NCI-H345 treated with DMSO at 0.1 percent for 48 hours (cell line): Measurements from ENCODE around the gene EID3.
"Not testable (repeated sequence)": the region's sequence is repeated elsewhere in the genome, so short reads cannot be mapped to it uniquely, and the experiment has no call there.

Source experiments
- DNase-seq: peaks from one replicate; lab custom pipeline; 2025; ENCODE audit not compliant: unreplicated experiment; lab: John Stamatoyannopoulos, UW

EID3 gene

GRCh38 chr12:104310751-104311633 lies 7.5 kb downstream of the EID3 start:
- no peak for DNase-seq

- DNase-seq, result no peak
These were observed 8.7 kb downstream of the EID3 start for GRCh38 chr12:104312202-104312601.

DNA sequence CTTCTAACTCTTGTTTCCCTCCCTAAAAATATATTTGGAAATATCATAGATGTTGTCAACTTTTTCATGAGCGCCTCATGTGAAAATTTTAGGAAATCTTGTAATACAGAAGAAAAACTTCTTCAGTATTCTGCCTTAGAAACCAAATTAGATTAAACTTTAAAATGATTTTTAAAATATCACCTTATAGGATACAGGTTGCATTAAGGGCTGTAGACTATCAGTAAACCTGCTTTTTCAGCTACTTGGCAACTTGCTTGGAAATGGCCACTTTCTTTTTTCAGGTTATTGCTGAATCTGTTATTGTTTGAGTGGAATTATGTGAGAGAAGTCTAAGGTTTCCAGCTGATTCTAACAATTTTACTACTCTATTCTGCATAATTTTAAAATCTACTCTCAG lies 9.1 kb downstream of the EID3 start:
- no peak for DNase-seq

DNA sequence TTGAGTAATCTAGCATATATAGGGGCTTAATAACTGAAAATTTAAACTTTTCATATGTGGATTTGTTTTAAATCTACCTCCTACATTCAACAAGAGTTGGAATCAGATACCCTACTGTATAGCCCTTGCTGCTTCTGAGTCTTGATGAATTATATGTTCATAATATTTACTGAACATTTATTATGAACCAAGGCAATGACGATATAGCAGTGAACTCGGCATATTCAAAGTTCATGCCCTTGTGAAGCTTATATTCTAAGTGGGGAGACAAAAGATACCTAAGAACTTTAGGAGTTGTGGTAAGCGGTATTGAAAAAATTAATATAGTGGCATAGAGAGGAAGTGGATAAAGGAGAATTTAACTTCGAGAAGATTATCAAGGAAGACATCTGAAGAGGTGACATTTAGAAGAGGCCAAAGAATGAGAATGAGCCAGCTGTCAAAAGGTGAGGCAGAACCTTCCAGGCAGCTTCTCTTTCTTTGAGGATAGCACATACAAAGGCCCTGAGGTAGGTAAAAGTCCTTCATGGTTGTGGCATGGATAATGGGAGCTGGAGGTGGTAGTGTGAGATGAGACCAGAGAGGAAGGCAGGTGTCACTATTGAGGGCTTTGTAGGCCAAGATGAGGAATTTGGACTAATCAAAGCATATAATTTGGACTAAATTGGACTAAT lies 10.2 kb downstream of the EID3 start:
- no peak for DNase-seq

GRCh38 chr12:104314242-104314614 lies 10.7 kb downstream of the EID3 start:
- DNase-seq, result no peak

GRCh38 chr12:104315326-104316224 lies 12.0 kb downstream of the EID3 start:
- DNase-seq, result no peak

GRCh38 chr12:104316936-104317335 lies 13.4 kb downstream of the EID3 start:
- DNase-seq, result no peak

DNA sequence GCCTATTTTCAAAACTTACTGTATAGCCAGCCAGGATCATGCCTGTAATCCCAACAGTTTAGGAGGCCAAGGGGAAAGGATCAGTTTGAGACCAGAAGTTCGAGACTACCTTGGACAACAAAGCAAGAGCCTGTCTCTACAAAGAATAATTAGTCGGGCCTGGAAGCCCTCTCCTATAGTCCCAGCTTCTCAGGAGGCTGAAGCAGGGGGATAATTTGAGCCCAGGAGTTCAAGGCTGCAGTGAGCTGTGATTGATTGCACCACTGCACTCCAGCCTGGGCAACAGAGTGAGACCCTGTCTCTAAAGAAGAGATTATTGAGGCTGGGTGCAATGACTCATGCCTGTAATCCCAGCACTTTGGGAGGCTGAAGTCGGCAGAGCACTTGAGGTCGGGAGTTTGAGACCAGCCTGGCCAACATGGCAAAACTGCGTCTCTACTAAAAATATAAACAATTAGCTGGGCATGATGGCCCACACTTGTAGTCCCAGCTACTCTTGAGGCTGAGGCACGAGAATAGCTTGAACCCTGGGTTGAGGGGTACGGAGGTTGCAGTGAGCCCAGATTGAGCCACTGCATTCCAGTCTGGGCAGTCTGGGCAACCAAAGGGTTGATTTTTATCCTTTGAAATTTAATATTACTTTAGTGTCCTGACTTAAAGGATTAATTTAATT lies 14.1 kb downstream of the EID3 start:
- DNase-seq, result no peak

GRCh38 chr12:104319028-104319427 lies 15.5 kb downstream of the EID3 start:
- no peak for DNase-seq

DNA sequence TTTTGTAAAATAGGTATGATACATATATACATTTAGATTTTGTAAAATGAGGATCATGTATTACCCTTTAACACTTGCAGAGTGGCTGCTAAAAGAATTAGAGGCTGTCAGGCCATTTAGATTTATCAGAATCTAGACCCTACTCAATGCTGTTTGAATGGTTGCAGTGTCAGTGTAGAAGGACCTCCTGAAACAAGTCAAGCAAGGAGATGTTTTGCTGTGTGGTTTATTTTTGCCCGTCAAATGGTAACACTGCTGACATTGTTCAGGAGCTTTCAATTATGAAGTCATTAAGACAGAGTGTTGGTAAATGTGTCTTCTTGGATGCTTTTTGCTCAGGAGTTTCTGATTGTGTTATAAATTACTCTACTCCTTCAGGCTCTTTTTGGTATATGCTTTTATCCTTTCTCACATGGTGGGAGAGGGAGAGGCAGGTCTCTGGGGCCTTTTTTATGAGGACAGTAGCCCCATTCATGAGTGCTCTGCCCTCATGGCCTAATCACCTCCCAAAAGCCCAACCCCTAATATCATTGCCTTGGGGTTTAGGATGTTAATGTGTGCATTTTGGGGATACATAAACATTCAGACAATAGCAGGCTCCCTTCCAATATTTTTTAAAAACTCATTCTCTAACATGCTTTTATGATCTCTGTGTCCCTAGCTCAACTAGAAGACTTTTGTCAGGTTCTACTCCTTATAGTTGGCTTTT lies 16.5 kb downstream of the EID3 start:
- DNase-seq, result no peak

- DNase-seq, result no peak
These were observed 17.1 kb downstream of the EID3 start for GRCh38 chr12:104320627-104321024.

- no peak for DNase-seq
These were observed 18.4 kb downstream of the EID3 start for GRCh38 chr12:104321949-104322348.

DNA sequence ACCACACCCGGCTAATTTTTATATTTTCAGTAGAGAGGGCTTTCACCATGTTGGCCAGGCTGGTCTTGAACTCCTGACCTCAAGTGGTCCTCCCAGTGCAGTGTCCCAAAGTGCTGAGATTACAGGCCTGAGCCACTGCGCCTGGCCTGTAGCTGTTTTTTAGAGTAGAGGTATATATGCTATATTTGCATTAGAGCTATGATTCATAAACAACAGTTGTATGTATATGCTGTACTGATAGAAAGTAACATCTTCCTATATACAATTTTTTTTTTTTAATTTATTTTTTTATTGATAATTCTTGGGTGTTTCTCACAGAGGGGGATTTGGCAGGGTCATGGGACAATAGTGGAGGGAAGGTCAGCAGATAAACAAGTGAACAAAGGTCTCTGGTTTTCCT lies 19.0 kb downstream of the EID3 start:
- DNase-seq, result not testable (repeated sequence)

GRCh38 chr12:104323899-104324298 lies 20.4 kb downstream of the EID3 start:
- DNase-seq, result no peak

GRCh38 chr12:104328278-104328677 lies 24.7 kb downstream of the EID3 start:
- not testable (repeated sequence) for DNase-seq

GRCh38 chr12:104328790-104329189 lies 25.3 kb downstream of the EID3 start:
- DNase-seq, result no peak

DNA sequence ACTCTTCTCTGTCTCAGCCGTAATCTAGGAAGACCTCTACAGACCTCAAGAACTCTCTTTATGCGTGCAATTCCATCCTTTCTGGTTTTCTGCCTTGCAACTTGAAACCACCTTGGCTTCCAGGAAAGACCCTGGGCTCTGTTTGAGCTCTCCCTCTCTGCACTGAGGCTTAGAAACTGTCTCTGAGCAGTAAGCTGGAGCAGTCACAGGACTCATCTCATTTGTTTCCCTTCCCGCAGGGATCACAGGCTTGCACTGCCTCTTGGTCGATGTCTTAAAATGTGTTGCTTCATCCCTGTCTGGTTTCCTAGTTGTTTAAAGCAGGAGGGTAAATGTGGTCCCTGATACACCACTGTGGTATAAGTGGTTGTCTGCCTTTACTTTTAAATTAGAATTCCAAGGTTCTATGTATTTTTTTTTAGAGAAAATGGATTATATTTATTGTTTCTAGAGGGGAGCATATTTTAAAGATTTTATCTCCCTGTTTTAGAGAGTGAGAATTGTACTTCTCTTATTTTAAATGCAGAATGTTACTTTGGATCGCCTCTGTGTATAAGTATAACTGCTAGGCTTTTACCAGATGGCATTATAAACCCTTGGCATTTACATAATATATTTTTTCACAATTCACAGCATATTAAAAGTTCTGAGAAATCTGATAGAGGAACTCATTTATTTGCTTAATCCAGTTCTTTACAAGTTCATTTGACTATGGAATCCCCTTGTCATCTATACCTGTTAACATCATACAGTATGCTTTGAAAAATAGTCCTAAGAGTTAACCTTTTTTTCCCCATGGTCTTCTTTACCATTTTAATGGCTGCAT lies 26.4 kb downstream of the EID3 start:
- DNase-seq, result no peak

GRCh38 chr12:104331376-104331775 lies 27.8 kb downstream of the EID3 start:
- no peak for DNase-seq

GRCh38 chr12:104332273-104332672 lies 28.7 kb downstream of the EID3 start:
- DNase-seq, result not testable (repeated sequence)
